Fibroblast of the aortic adventitia (primary cell): Measurements from ENCODE around the gene DCP2. TPM values are rescaled to one million over a fixed set of nuclear protein-coding genes. Genes with fewer than 3 reads are reported as not detected.

ENCODE experiments used
- DNase-seq: peaks from one replicate; pipeline ENCODE4 v3.0.0-alpha.2; 2010; ENCODE audit warnings: low read depth
- H3K4me3 ChIP-seq: 2 replicates; pipeline ENCODE4 v1.5.1; 2011; ENCODE audit warnings: low read depth, mild to moderate bottlenecking, control low read depth, low read length, moderate library complexity
- total RNA-seq: library from RNA; depleted of rRNA; stranded (reverse); fragments of >200 nt; gene quantifications from 2 replicates; pipeline ENCODE4 v1.2.3, GENCODE V29; 2012; ENCODE audit warnings: low replicate concordance
- TF ChIP-seq, protein P1 (sequence below): IDR thresholded peaks from 2 replicates; pipeline ENCODE4 v1.5.1; 2011; ENCODE audit warnings: mild to moderate bottlenecking, low read length, control low read depth, inconsistent platforms; ENCODE audit not compliant: insufficient read depth

Gene DCP2
- total RNA-seq, 1 donor, result 34.4 TPM

DNA sequence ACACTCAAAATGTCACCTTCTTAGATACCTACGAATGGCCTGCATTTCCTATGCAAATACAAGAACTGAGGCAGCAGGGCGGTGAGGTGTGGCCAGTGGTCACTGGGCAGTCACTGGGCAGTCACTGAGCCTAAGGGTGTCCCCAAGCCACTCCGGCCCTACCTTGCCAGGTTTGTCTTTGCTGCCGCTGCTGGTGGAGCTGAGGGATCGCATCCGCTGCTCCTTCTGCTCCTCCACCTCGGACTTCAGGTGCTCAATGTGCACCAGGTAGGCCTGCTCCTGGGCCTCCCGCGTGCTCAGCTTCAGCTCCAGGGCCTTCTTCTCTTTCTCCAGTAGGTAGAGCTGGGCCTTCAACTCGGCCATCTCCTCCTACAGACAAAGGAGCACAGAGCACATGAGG lies 72.3 kb downstream of the DCP2 start:
- H3K4me3 ChIP-seq, result no peak overlapping the region
- TF ChIP-seq, protein P1, sequence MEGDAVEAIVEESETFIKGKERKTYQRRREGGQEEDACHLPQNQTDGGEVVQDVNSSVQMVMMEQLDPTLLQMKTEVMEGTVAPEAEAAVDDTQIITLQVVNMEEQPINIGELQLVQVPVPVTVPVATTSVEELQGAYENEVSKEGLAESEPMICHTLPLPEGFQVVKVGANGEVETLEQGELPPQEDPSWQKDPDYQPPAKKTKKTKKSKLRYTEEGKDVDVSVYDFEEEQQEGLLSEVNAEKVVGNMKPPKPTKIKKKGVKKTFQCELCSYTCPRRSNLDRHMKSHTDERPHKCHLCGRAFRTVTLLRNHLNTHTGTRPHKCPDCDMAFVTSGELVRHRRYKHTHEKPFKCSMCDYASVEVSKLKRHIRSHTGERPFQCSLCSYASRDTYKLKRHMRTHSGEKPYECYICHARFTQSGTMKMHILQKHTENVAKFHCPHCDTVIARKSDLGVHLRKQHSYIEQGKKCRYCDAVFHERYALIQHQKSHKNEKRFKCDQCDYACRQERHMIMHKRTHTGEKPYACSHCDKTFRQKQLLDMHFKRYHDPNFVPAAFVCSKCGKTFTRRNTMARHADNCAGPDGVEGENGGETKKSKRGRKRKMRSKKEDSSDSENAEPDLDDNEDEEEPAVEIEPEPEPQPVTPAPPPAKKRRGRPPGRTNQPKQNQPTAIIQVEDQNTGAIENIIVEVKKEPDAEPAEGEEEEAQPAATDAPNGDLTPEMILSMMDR, result no peak
- no peak for DNase-seq

DNA sequence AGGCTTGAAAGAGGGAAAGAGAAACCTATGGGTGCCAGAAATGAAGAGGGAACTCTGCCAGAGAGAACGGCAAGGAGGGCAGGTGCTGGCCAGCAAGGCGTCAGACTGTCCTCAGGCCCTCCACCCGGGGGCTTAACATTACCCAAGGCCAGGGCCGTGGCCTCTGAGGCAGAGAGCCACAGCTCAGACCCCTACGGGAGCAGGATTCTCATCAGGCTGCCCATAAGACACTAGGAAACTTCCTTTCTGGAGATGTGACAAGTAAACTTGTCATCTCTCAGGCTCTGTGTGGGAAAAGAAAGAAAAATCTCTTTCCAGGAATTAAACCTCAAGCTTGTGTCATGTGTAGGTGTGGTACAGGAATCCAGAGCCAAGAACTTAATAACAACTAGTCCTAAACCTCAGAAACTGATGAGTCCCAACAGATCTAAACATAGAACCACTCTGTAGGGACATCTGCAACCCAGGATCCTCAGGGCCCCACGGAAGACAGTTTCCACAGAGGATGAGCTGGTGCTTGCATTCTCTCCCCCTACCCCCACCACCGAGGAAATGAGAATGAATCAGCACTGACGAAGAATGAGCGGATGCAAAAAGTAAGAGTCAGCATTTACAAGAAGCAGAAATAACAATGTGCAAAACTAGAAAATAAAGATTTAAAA lies 74.3 kb downstream of the DCP2 start:
- TF ChIP-seq, protein P1, result no peak
- H3K4me3 ChIP-seq, result no peak overlapping the region
- peak; percentile 84 for DNase-seq

DNA sequence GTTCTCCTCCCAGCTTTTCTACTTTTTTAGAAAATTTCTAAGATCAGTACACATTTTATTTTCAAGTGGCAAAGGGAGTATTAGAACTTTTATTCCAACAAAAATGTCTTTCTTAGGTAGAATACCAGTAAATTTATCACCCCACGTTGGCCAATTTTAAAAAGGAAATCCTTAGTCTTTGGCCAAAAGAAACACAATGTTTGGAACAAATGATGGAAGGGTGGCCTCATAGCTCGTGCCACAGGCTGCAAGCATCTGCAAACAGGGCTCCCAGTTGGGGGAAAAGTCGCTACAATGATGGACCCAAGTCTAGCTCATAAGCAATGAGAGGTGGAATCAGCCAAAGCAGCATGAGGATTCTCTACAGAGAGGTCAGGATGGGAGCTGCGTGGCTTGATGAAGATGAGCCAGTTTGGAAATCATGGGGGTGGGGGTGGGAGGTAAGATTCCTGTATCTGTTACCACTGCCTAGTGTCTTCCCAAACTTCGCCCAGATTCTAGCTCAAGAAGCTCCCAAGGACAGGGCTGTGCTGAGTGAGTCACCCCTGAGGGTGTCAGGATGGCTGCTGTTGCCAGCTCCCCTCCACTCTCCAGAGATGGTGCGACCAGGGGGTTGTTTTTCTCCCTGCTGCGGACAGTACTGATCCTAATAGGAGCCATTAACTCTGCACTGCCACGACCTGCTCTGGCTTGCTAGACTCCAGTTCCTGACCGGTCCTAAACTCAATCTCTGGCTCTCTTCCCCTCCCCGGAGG lies 75.6 kb downstream of the DCP2 start:
- DNase-seq, result no peak
- TF ChIP-seq, protein P1, result no peak
- H3K4me3 ChIP-seq, result no peak overlapping the region

DNA sequence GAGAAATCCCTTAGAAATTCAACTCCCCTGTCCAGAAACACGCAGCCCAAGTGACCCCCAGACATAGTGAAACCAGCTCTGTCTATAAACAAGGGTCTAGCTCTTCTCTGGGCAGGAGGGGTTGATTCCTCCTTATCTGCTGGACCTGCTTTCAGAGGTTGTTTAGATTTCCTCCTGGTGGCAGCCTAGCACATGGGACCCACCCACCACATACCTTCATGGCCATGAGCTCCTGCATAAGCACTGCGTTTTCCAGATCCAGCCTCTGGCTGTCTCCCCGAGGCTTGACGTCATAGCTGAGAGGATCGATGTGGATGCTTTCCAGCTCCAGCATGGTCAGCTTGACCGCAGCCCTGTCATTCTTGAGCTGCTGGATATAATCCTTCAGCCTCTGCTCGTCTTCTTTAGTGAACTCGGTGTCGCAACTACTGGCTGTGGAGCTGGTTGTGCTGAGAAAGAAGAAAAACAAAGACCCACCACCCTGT lies 77.0 kb downstream of the DCP2 start:
- H3K4me3 ChIP-seq, result no peak overlapping the region
- DNase-seq, result peak; percentile 91
- TF ChIP-seq, protein P1, result no peak

DNA sequence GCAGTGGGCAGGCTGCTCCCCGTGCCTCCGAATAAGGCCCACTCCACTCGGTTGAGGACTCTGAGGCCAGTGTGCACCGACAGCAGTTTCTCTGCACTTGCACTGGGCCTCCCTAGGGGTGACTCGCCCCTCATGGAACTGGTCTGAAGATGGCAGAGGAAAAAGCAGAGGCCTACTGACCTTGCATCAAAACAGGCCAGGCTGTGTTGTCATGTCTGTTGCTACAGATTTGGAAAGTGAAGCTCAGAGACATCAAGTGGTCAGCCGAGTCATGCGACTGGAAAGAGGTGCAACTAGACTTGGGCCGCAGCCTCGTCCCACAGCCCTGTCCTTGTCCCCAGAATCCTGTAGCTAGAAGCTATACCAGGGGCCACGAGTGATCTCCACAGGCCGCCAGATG lies 78.3 kb downstream of the DCP2 start:
- TF ChIP-seq, protein P1, result no peak
- H3K4me3 ChIP-seq, result no peak overlapping the region
- no peak for DNase-seq

DNA sequence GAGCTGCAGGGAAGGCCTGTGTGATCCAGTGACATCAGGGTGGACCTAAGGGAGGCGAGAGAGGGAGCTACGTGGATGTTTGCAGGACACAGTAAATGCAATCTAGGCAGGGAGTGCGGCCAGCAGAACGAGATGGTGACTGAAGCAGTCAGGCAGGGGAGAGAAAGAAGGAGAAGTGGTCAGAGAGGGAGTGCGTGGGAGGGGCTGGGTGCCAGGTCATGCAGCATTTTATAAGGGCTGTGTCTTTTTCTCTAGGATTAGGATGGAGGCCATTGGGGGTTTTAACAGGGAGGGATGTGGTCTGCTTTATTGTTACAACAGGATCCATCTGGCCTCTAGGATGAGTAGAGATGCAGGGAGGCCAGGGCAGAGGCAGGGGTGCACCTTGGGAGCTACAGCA lies 80.4 kb downstream of the DCP2 start:
- no peak overlapping the region for H3K4me3 ChIP-seq
- DNase-seq, result no peak
- TF ChIP-seq, protein P1, result no peak
